Hematopoietic multipotent progenitor cell treated with erythropoietin and hydrocortisone succinate and interleukin-3 and kit ligand, for 4 days (in vitro differentiated cells): ENCODE results near the gene SAMD4A.

Experiments used
- DNase-seq: peaks from one replicate; pipeline ENCODE4 v3.0.0-alpha.2; 2015

SAMD4A gene

GRCh38 chr14:54637270-54638134, 70.6 kb downstream of the SAMD4A start:
- no peak for DNase-seq

GRCh38 chr14:54638135-54638446, 71.2 kb downstream of the SAMD4A start:
- DNase-seq: no peak

GRCh38 chr14:54639611-54640010, 72.7 kb downstream of the SAMD4A start:
- DNase-seq: no peak

- DNase-seq: no peak
These were observed 73.6 kb downstream of the SAMD4A start for GRCh38 chr14:54640506-54640905.

GRCh38 chr14:54642121-54642520, 75.2 kb downstream of the SAMD4A start:
- no peak for DNase-seq

- DNase-seq: peak; percentile 48
These were observed 76.1 kb downstream of the SAMD4A start for GRCh38 chr14:54642801-54643695.

- DNase-seq: no peak
These were observed 76.8 kb downstream of the SAMD4A start for GRCh38 chr14:54643696-54644176.

- DNase-seq: no peak
These were observed 78.7 kb downstream of the SAMD4A start for GRCh38 chr14:54645639-54646038.

- DNase-seq: no peak
These were observed 79.7 kb downstream of the SAMD4A start for GRCh38 chr14:54646626-54647025.

- no peak for DNase-seq
These were observed 80.5 kb downstream of the SAMD4A start for GRCh38 chr14:54647378-54647777.

- no peak for DNase-seq
These were observed 82.1 kb downstream of the SAMD4A start for GRCh38 chr14:54649056-54649455.

- peak; percentile 34 for DNase-seq
These were observed 83.5 kb downstream of the SAMD4A start for GRCh38 chr14:54650331-54650958.

- no peak for DNase-seq
These were observed 84.0 kb downstream of the SAMD4A start for GRCh38 chr14:54650959-54651351.

GRCh38 chr14:54651649-54652048, 84.7 kb downstream of the SAMD4A start:
- DNase-seq: no peak

GRCh38 chr14:54652188-54652587, 85.3 kb downstream of the SAMD4A start:
- no peak for DNase-seq

- no peak for DNase-seq
These were observed 85.7 kb downstream of the SAMD4A start for GRCh38 chr14:54652605-54653052.

- peak; percentile 10 for DNase-seq
These were observed 87.0 kb downstream of the SAMD4A start for GRCh38 chr14:54653712-54654469.

- DNase-seq: no peak
These were observed 87.7 kb downstream of the SAMD4A start for GRCh38 chr14:54654605-54655004.

GRCh38 chr14:54658836-54659235, 91.9 kb downstream of the SAMD4A start:
- no peak for DNase-seq

- no peak for DNase-seq
These were observed 92.4 kb downstream of the SAMD4A start for GRCh38 chr14:54659365-54659764.

GRCh38 chr14:54660604-54661111, 93.7 kb downstream of the SAMD4A start:
- no peak for DNase-seq

- DNase-seq: no peak
These were observed 95.7 kb downstream of the SAMD4A start for GRCh38 chr14:54662491-54663133.
